CD4-positive, CD25-positive, alpha-beta regulatory T cell (primary cell): Measurements from ENCODE around the gene MYL10. TPM values are rescaled to one million over a fixed set of nuclear protein-coding genes. Genes with fewer than 3 reads are reported as not detected.
"Not testable (repeated sequence)": the region's sequence is repeated elsewhere in the genome, so short reads cannot be mapped to it uniquely, and the experiment has no call there.

Experiments used
- ATAC-seq, 2 donors: fragments of 150-1000 bp; cut with Tn5 transposase; one replicate each; pipeline ENCODE4 v1.10.0; 2021; ENCODE audit warnings: low read depth in 2 of 2, moderate number of reproducible peaks in 2 of 2, moderate library complexity in 1 of 2
- DNase-seq, 3 donors: peaks; one replicate each; pipeline versions ENCODE4 v3.0.0 to v3.0.0-alpha.2; 2012 to 2022; ENCODE audit warnings: mixed read lengths in 1 of 3
- H3K27ac ChIP-seq: one replicate; pipeline ENCODE4 v1.7.0; 2013; ENCODE audit warnings: mild to moderate bottlenecking, low read length; ENCODE audit not compliant: insufficient read depth, poor library complexity, severe bottlenecking
- H3K27me3 ChIP-seq: one replicate; pipeline ENCODE4 v1.7.0; 2013; ENCODE audit warnings: low read length; ENCODE audit not compliant: control insufficient read depth, insufficient read depth
- H3K36me3 ChIP-seq: one replicate; pipeline ENCODE4 v1.7.0; 2013; ENCODE audit warnings: mild to moderate bottlenecking, low read length, moderate library complexity; ENCODE audit not compliant: control insufficient read depth, insufficient read depth
- H3K4me1 ChIP-seq: 2 replicates; pipeline ENCODE4 v1.7.0; 2013; ENCODE audit warnings: mild to moderate bottlenecking, low read length; ENCODE audit not compliant: insufficient read depth, control insufficient read depth, poor library complexity, severe bottlenecking
- H3K4me3 ChIP-seq: one replicate; pipeline ENCODE4 v1.7.0; 2013; ENCODE audit warnings: low read depth, mild to moderate bottlenecking, low read length, moderate library complexity
- H3K9me3 ChIP-seq, 2 experiments: 1 replicate in 1 of 2; 2 replicates in 1 of 2; pipeline ENCODE4 v1.7.0; 2013; ENCODE audit warnings: low read length in 2 of 2, mild to moderate bottlenecking in 1 of 2, moderate library complexity in 1 of 2; ENCODE audit not compliant: control insufficient read depth in 2 of 2
- H3K27ac Mint-ChIP-seq, 3 donors: one replicate each; pipeline ENCODE4 v1.8.0; 2020 to 2022; ENCODE audit warnings: mild to moderate bottlenecking in 3 of 3, mixed read lengths in 3 of 3, moderate library complexity in 2 of 3
- H3K27me3 Mint-ChIP-seq: one replicate; pipeline ENCODE4 v1.8.0; 2022; ENCODE audit warnings: mild to moderate bottlenecking, mixed read lengths
- H3K36me3 Mint-ChIP-seq: one replicate; pipeline ENCODE4 v1.8.0; 2020; ENCODE audit warnings: mixed read lengths
- H3K4me1 Mint-ChIP-seq, 4 donors: one replicate each; pipeline ENCODE4 v1.8.0; 2020 to 2022; ENCODE audit warnings: mixed read lengths in 4 of 4, mild to moderate bottlenecking in 1 of 4
- H3K4me3 Mint-ChIP-seq, 4 donors: one replicate each; pipeline ENCODE4 v1.8.0; 2020 to 2022; ENCODE audit warnings: mild to moderate bottlenecking in 4 of 4, mixed read lengths in 4 of 4, moderate library complexity in 3 of 4
- H3K9me3 Mint-ChIP-seq, 7 donors: one replicate each; pipeline ENCODE4 v1.8.0; 2020 to 2022; ENCODE audit warnings: mixed read lengths in 7 of 7, mild to moderate bottlenecking in 3 of 7, moderate library complexity in 2 of 7
- polyA plus RNA-seq, 4 donors: library from polyadenylated mRNA; unstranded; fragments of 300-500 nt; fragmentation: Illumina TruSeq; gene quantifications; one replicate each; pipeline ENCODE4 v1.2.3, GENCODE V29; 2021
- total RNA-seq: library from RNA; stranded (reverse); gene quantifications from one replicate; pipeline ENCODE4 v1.2.3, GENCODE V29; 2022

The MYL10 gene
- total and polyA plus RNA-seq, 5 donors from 2014 or later: not detected

DNA sequence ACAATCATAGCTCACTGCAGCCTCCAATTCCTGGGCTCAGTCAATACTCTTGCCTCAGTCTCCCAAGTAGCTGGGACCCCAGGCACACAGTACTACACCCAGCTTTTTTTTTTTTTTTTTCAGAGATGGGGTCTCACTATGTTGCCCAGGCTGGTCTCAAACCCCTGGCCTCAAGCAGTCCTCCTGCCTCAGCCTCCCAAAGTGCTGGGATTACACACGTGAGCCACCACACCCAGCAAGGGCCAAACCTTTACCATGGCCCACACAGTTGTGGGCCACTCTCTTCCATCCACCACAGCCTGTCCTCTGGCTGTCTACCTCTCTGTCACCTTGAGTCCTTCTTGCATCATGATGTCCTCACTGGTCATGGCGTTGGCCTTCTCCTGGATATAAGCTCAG is 24.2 kb downstream of the MYL10 start:
- not testable (repeated sequence) for H3K4me3 ChIP-seq, H3K36me3 Mint-ChIP-seq, H3K36me3 ChIP-seq, H3K27ac ChIP-seq, H3K4me1 ChIP-seq, H3K27ac Mint-ChIP-seq, H3K27me3 ChIP-seq, H3K27me3 Mint-ChIP-seq, H3K9me3 ChIP-seq, H3K4me3 Mint-ChIP-seq, H3K9me3 Mint-ChIP-seq, H3K4me1 Mint-ChIP-seq, DNase-seq, ATAC-seq

DNA sequence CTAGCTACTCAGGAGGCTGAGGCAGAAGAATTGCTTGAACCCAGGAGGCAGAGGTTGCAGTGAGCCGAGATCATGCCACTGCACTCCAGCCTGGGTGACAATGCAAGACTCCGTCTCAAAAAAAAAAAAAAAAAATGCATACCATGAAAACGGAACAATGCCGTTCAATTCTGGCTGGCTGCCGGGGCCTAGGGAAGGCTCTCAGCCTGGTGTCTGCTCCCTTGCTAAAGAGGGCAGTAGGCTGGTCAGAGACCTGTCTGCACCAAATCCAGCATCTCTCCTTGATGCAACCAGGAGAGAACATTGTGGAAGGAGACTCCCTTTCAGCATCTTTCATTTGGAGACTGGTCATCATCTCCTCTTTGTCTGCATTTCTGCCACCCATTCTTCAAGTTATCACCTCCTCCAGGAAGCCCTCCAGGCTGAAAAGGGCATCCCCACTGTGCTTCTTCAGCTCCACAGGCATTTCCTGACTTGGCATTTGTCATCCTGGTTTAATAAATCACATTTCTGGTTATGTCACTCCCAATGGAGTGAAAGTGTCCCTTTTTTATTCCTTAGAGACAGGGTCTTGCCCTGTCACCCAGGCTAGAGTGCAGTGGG is 24.7 kb downstream of the MYL10 start:
- H3K27ac Mint-ChIP-seq: no peak overlapping the region
- H3K27me3 Mint-ChIP-seq: no peaks in the 10 kb centered on the region
- DNase-seq (no peak), ATAC-seq (no peak)
- no peaks in the 10 kb centered on the region for H3K4me1 Mint-ChIP-seq
- H3K4me3 Mint-ChIP-seq: no peak overlapping the region
- Histone ChIP-seq H3K9me3 (no peaks in the 10 kb centered on the region), H3K4me3 (no peak overlapping the region), H3K36me3 (no peaks in the 10 kb centered on the region), H3K4me1 (peaks cover 4% of the 10 kb centered on the region), H3K27me3 (no peaks in the 10 kb centered on the region), H3K27ac (no peak overlapping the region)
- no peaks in the 10 kb centered on the region for H3K9me3 Mint-ChIP-seq
- H3K36me3 Mint-ChIP-seq: no peaks in the 10 kb centered on the region

DNA sequence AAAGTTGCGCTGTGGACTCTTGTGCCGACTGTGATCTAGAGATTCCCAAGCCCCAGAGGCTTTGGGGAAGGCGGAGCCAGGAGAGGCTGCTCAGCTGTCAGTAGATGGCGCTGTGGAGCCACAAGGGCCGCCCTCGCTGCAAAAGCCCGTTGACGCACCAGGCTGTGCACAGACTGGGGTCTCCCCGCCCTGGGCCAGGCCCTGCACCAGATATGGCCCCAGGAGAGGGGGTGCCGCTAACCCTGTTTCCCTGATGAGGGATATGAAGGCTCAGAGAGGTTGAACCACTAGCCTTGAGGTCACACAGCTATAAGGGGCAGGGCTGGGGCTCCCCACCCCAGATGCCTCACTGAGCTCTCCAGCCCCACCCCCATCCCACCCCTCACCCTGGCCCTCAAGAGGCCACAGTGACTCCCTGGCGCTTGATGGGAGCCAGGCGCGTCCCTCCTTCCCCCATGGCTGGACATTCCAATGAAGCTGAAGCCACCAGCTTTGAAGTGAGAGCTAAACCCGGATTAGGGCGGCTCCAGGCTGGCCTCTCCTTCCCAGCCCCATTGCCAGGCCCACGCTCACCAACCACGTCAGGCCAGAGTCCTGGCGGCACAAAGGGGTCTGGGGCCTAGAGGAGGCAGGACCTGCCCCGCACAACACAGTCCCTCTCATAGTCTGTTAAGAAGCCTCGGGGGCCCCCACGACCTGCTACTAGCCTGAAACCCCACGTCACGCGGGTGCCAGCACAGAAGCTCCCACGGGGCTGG is 26.4 kb downstream of the MYL10 start:
- Mint-ChIP-seq H3K4me3 (no peak overlapping the region), H3K9me3 (no peaks in the 10 kb centered on the region), H3K4me1 (no peaks in the 10 kb centered on the region), H3K27me3 (no peaks in the 10 kb centered on the region), H3K27ac (no peak overlapping the region), H3K36me3 (no peaks in the 10 kb centered on the region)
- Histone ChIP-seq H3K4me3 (no peak overlapping the region), H3K4me1 (peaks cover 4% of the 10 kb centered on the region), H3K27ac (no peak overlapping the region), H3K27me3 (no peaks in the 10 kb centered on the region), H3K36me3 (no peaks in the 10 kb centered on the region), H3K9me3 (no peaks in the 10 kb centered on the region)
- ATAC-seq (peak in 1 of 2 donors; percentile 56), DNase-seq (peak; percentile 26 to 58 (median 55))

DNA sequence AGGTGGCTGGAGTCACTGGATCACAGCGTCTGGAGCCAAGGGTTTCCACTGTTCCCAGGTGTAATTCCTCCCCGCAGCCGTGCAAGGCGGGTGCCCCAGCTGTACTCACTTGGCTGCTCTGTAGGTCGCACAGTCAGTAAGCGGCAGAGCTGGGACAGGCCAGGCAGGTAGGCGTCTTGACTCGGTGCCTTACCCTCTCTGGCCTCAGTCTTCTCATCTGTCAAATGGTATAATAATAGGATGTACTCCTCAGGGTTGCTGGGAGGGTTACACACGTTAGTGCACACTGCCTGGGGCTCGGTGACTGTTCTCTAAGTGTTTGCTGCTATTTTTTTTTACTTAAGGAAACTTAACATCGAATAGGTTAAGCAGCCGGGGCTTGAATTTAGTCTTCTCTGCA is 27.0 kb downstream of the MYL10 start:
- Histone ChIP-seq H3K27me3 (no peaks in the 10 kb centered on the region), H3K27ac (no peak overlapping the region), H3K36me3 (no peaks in the 10 kb centered on the region), H3K9me3 (no peaks in the 10 kb centered on the region), H3K4me1 (peaks cover 4% of the 10 kb centered on the region), H3K4me3 (no peak overlapping the region)
- DNase-seq (no peak), ATAC-seq (no peak)
- H3K4me1 Mint-ChIP-seq: no peaks in the 10 kb centered on the region
- no peak overlapping the region for H3K4me3 Mint-ChIP-seq
- no peaks in the 10 kb centered on the region for H3K9me3 Mint-ChIP-seq
- H3K27ac Mint-ChIP-seq: no peak overlapping the region
- no peaks in the 10 kb centered on the region for H3K27me3 Mint-ChIP-seq
- no peaks in the 10 kb centered on the region for H3K36me3 Mint-ChIP-seq

DNA sequence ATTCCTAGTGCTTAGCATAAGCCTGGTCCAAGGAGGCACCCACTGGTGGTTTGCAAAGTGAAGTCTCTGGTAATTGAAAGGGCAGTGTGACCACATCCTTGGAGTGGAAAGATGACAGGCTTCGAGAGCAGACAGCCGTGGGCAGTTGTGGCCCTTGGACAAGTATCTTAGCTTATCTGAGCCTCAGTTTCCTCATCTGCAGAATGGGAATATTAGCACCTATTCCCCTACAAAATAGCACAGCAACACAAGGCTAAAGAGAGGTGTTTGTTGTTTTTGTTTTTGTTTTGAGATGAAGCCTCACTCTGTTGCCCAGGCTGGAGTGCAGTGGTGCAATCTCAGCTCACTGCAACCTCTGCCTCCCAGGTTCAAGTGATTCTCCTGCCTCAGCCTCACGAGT is 29.3 kb downstream of the MYL10 start:
- no peak for ATAC-seq
- Histone ChIP-seq H3K9me3 (no peaks in the 10 kb centered on the region), H3K4me1 (peaks cover 4% of the 10 kb centered on the region), H3K4me3 (no peak overlapping the region), H3K27ac (no peak overlapping the region), H3K27me3 (no peaks in the 10 kb centered on the region), H3K36me3 (no peaks in the 10 kb centered on the region)
- H3K27ac Mint-ChIP-seq: no peak overlapping the region
- H3K4me1 Mint-ChIP-seq: no peaks in the 10 kb centered on the region
- no peaks in the 10 kb centered on the region for H3K36me3 Mint-ChIP-seq
- no peaks in the 10 kb centered on the region for H3K9me3 Mint-ChIP-seq
- no peak for DNase-seq
- no peaks in the 10 kb centered on the region for H3K27me3 Mint-ChIP-seq
- no peak overlapping the region for H3K4me3 Mint-ChIP-seq

DNA sequence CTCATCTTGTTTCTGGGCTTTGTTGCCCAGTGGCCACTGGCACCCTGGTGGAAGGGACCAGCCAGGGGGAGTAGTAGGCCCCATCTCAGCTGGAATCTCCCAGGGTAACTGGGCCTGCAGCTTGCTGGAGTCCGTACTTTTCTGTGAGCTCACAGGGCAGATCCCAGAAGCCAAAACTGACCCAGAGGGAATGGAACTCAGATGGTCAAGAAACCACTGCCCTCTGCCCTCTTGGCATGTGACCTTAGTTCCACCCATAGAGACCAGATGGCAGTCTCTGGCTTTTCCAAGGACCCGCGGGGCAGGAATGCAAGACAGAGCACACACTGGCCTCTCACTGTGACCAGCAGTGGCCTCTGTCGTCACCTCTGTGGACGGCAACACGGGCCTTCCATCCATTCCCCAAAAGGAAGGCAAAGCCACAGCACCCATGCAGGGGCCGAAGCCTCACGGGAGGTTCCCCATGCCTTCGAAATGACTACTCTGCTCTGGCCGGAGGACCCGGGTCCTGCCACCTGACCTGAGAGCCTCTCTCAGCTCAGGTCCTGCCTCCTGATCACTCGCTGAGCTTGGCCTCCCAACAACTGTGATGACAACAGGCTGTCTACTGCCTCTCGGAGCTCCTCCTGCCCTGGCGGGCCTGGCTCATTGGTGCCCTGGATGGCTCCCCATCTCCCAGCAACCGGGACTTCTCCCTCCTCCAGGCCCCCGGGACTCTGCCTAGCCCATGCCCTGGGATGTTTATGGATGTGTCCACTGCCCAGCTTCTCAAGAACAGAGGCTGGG is 29.9 kb downstream of the MYL10 start:
- Mint-ChIP-seq H3K4me1 (no peaks in the 10 kb centered on the region), H3K4me3 (no peak overlapping the region), H3K9me3 (no peaks in the 10 kb centered on the region), H3K36me3 (no peaks in the 10 kb centered on the region), H3K27ac (no peak overlapping the region), H3K27me3 (no peaks in the 10 kb centered on the region)
- DNase-seq: no peak
- Histone ChIP-seq H3K27ac (no peak overlapping the region), H3K4me1 (peaks cover 4% of the 10 kb centered on the region), H3K27me3 (no peaks in the 10 kb centered on the region), H3K4me3 (no peak overlapping the region), H3K9me3 (no peaks in the 10 kb centered on the region), H3K36me3 (no peaks in the 10 kb centered on the region)
- ATAC-seq: no peak

DNA sequence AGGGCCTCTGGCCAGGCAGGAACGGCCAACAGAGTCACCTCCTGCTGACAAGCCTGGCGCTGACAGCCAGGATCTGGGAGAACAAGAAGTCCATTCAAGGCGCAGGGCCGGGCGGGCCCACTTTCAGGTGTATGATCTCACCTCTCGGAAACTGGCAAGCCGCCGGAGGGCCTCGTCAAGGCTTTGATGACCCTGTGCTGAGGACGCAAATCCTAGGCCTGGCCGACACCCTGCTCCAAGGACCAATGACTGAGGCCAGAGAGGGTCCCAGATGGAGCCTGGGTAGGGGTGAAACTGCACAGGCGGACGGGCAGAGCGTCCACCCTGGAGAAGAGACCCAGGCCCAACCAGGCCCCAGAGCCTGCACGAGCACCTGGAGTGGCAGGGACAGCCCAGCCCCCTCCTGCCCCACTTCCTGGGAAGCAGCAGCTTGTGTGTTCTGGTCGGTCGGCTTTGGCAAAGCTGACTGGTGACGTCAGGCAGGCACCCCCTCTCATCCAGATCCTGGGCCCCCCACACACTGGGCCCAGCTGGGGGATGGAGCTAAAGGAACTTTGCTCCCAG is 30.6 kb downstream of the MYL10 start:
- peaks cover 4% of the 10 kb centered on the region for H3K4me1 ChIP-seq
- H3K9me3 ChIP-seq: no peaks in the 10 kb centered on the region
- no peak for DNase-seq
- no peaks in the 10 kb centered on the region for H3K36me3 Mint-ChIP-seq
- no peaks in the 10 kb centered on the region for H3K36me3 ChIP-seq
- H3K4me3 Mint-ChIP-seq: no peak overlapping the region
- H3K4me3 ChIP-seq: no peak overlapping the region
- H3K27me3 ChIP-seq: no peaks in the 10 kb centered on the region
- no peaks in the 10 kb centered on the region for H3K4me1 Mint-ChIP-seq
- H3K27ac Mint-ChIP-seq: no peak overlapping the region
- no peak for ATAC-seq
- H3K27ac ChIP-seq: no peak overlapping the region
- no peaks in the 10 kb centered on the region for H3K27me3 Mint-ChIP-seq
- no peaks in the 10 kb centered on the region for H3K9me3 Mint-ChIP-seq
